MM.1S (cell line): ENCODE data around the gene PIP5K1A.

Source experiments
- DNase-seq: peaks from one replicate; pipeline ENCODE4 v3.0.0-alpha.2; 2015
- H2AFZ ChIP-seq: fragments of 300-600 bp; sonication (generic); 2 replicates; pipeline ENCODE4 v1.6.0; 2016; ENCODE audit warnings: antibody characterized with exemption, low read length
- H3F3A ChIP-seq: fragments of 300-600 bp; sonication (generic); 2 replicates; pipeline ENCODE4 v1.6.1; 2016; ENCODE audit warnings: mild to moderate bottlenecking, antibody characterized with exemption, low read length, moderate library complexity, mixed read lengths; ENCODE audit not compliant: insufficient read depth
- H3K27ac ChIP-seq: fragments of 300-600 bp; sonication (generic); 2 replicates; pipeline ENCODE4 v1.5.1; 2016; ENCODE audit warnings: mild to moderate bottlenecking, low read length
- H3K27me3 ChIP-seq: fragments of 300-600 bp; sonication (generic); replicated peaks from 2 replicates; pipeline ENCODE4 v1.6.0; 2016; ENCODE audit warnings: low read length; ENCODE audit not compliant: insufficient read depth
- H3K36me3 ChIP-seq: fragments of 300-600 bp; sonication (generic); replicated peaks from 2 replicates; pipeline ENCODE4 v1.6.1; 2016; ENCODE audit warnings: mild to moderate bottlenecking, low read length, mixed read lengths; ENCODE audit not compliant: insufficient read depth
- H3K4me1 ChIP-seq: fragments of 300-600 bp; sonication (generic); 2 replicates; pipeline ENCODE4 v1.6.1; 2016; ENCODE audit warnings: low read length, mixed read lengths
- H3K4me2 ChIP-seq: fragments of 300-600 bp; sonication (generic); 2 replicates; pipeline ENCODE4 v1.6.0; 2016; ENCODE audit warnings: low read depth, low read length
- H3K4me3 ChIP-seq: fragments of 300-600 bp; sonication (generic); 2 replicates; pipeline ENCODE4 v1.5.1; 2016; ENCODE audit warnings: low read length, mixed read lengths
- H3K79me2 ChIP-seq: fragments of 300-600 bp; sonication (generic); 2 replicates; pipeline ENCODE4 v1.6.1; 2016; ENCODE audit warnings: mixed run types, low read length, mixed read lengths
- H3K9ac ChIP-seq: fragments of 300-600 bp; sonication (generic); 2 replicates; pipeline ENCODE4 v1.6.1; 2016; ENCODE audit warnings: low read length, mixed read lengths
- H3K9me2 ChIP-seq: fragments of 300-600 bp; sonication (generic); replicated peaks from 2 replicates; pipeline ENCODE4 v1.6.1; 2016; ENCODE audit warnings: mild to moderate bottlenecking, low read length, mixed read lengths; ENCODE audit not compliant: insufficient read depth
- H3K9me3 ChIP-seq: fragments of 300-600 bp; sonication (generic); replicated peaks from 2 replicates; pipeline ENCODE4 v1.6.1; 2016; ENCODE audit warnings: mild to moderate bottlenecking, low read length, mixed read lengths; ENCODE audit not compliant: insufficient read depth
- H4K20me1 ChIP-seq: fragments of 300-600 bp; sonication (generic); 2 replicates; pipeline ENCODE4 v1.6.1; 2016; ENCODE audit warnings: mild to moderate bottlenecking, low read length, moderate library complexity, mixed read lengths; ENCODE audit not compliant: insufficient read depth
- CTCF ChIP-seq: fragments of 300-600 bp; sonication (generic); IDR thresholded peaks from 2 replicates; pipeline ENCODE4 v1.5.1; 2016; ENCODE audit warnings: antibody characterized with exemption, low read length, mixed read lengths
- EZH2 ChIP-seq: fragments of 300-600 bp; sonication (generic); optimal IDR thresholded peaks from 2 replicates; pipeline ENCODE3; 2017; ENCODE audit warnings: low read depth, mild to moderate bottlenecking, antibody characterized with exemption, low read length, mixed read lengths
- EZH2phosphoT487 ChIP-seq: fragments of 300-600 bp; sonication (generic); IDR thresholded peaks from 2 replicates; pipeline ENCODE4 v1.6.1; 2018; ENCODE audit warnings: antibody characterized with exemption, low read length

Gene PIP5K1A

GRCh38 chr1:151221616-151222015 lies 23.3 kb downstream of the PIP5K1A start:
- TF ChIP-seq CTCF (no peak), EZH2phosphoT487 (no peak), EZH2 (no peak)
- DNase-seq: no peak
- no peaks in the 10 kb centered on the region for H3K9me2 ChIP-seq
- peaks cover 67% of the 10 kb centered on the region for H3K79me2 ChIP-seq
- H3K4me3 ChIP-seq: no peak overlapping the region
- H4K20me1 ChIP-seq: no peaks in the 10 kb centered on the region
- no peaks in the 10 kb centered on the region for H3K9me3 ChIP-seq
- H3K27ac ChIP-seq: no peak overlapping the region
- no peak overlapping the region for H3K9ac ChIP-seq
- H2AFZ ChIP-seq: no peak overlapping the region
- no peak overlapping the region for H3K4me2 ChIP-seq
- no peaks in the 10 kb centered on the region for H3K27me3 ChIP-seq
- no peaks in the 10 kb centered on the region for H3F3A ChIP-seq
- H3K4me1 ChIP-seq: no peaks in the 10 kb centered on the region
- H3K36me3 ChIP-seq: no peaks in the 10 kb centered on the region

- Histone ChIP-seq H2AFZ (no peak overlapping the region), H3K79me2 (peaks cover 63% of the 10 kb centered on the region), H3K9me3 (no peaks in the 10 kb centered on the region), H4K20me1 (no peaks in the 10 kb centered on the region), H3K4me3 (no peak overlapping the region), H3K27me3 (no peaks in the 10 kb centered on the region), H3K27ac (no peak overlapping the region), H3K4me2 (no peak overlapping the region), H3F3A (no peaks in the 10 kb centered on the region), H3K4me1 (no peaks in the 10 kb centered on the region), H3K9ac (no peak overlapping the region), H3K36me3 (no peaks in the 10 kb centered on the region), H3K9me2 (no peaks in the 10 kb centered on the region)
- TF ChIP-seq CTCF (no peak), EZH2 (no peak), EZH2phosphoT487 (no peak)
- DNase-seq: no peak
Measured at GRCh38 chr1:151222130-151222529, 23.8 kb downstream of the PIP5K1A start.

- Histone ChIP-seq H4K20me1 (no peaks in the 10 kb centered on the region), H3K27ac (no peak overlapping the region), H3F3A (no peaks in the 10 kb centered on the region), H3K79me2 (peaks cover 3% of the 10 kb centered on the region; the same call in 1 of the 2 replicates), H3K9me2 (no peaks in the 10 kb centered on the region), H3K4me1 (peaks cover 5% of the 10 kb centered on the region), H3K36me3 (peaks cover 21% of the 10 kb centered on the region), H2AFZ (no peak overlapping the region), H3K9me3 (no peaks in the 10 kb centered on the region), H3K27me3 (no peaks in the 10 kb centered on the region), H3K4me3 (no peak overlapping the region), H3K9ac (no peak overlapping the region), H3K4me2 (no peak overlapping the region)
- no peak for DNase-seq
- no peak for TF ChIP-seq EZH2
- TF ChIP-seq CTCF: no peak
- TF ChIP-seq EZH2phosphoT487: no peak
Measured at GRCh38 chr1:151235235-151235634, 36.9 kb downstream of the PIP5K1A start.
